CD4-positive, alpha-beta T cell treated with Interleukin-10 for 1 hour (primary cell): Measurements from ENCODE around the gene NELL1.
"Not testable (repeated sequence)": the region's sequence is repeated elsewhere in the genome, so short reads cannot be mapped to it uniquely, and the experiment has no call there.

Experiments
- DNase-seq: peaks from one replicate; pipeline ENCODE4 v3.0.0-alpha.2; 2020

NELL1 gene

GRCh38 chr11:21132146-21132720 lies 462.8 kb downstream of the NELL1 start:
- no peak for DNase-seq

- DNase-seq: no peak
Measured at GRCh38 chr11:21133244-21133643, 463.9 kb downstream of the NELL1 start.

GRCh38 chr11:21133722-21134121 lies 464.3 kb downstream of the NELL1 start:
- no peak for DNase-seq

- no peak for DNase-seq
Measured at GRCh38 chr11:21137803-21138202, 468.4 kb downstream of the NELL1 start.

GRCh38 chr11:21141557-21141956 lies 472.2 kb downstream of the NELL1 start:
- not testable (repeated sequence) for DNase-seq

DNA sequence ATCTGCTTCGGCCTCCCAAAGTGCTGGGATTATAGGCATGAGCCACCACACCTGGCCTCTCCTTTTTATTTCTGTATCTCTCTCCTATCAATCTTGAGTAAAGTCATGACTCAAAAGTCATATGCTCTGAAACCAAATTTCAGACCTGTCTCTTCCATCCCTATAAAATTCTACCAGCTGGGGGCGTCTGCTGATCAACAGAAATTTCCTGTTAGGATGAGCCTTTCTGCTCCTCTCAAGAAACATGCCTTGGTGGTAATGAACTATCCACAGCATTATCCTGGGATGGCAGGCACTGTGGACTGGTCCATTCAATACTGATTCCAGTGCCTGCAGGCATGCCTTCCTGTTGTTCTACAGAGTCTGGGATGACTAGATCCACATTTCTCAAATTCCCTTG lies 472.6 kb downstream of the NELL1 start:
- DNase-seq: no peak

DNA sequence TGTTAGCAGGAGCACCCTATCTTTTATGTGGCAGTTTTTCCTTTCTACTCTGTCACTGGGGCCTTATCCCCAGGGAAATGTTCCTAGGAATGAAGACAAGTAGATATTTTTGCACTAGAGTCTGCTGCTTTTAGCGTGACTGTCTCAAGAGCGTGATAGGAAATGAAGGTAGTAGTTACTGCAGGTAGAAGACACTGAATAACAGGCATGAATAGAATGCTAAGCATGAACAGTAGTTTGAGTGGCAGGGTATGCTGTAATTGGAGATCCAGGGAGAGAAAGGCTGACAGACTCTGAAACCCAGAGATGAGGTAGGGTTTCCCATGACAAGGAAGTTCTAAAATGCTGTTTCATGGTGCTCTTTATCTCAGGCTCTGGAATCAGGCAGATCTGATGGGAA lies 475.1 kb downstream of the NELL1 start:
- DNase-seq: no peak

DNA sequence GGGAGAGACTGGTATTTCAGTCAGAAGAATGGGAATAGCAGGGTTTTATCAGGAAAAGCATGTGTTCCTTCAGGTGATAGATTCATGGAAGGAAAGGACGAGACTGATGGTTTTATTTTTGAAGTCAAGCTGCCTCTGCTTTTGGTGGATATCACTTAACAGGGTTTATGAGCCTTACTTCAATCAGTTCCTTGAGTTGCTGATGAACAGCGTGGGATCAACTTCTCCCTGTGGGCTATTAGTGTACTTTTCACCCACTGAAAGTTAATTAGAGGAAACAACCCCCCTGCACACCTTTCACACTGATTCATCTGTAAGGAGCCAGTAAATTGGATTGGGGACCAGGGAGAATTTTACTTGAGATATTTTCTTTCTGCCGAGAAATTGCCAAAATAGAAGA lies 479.0 kb downstream of the NELL1 start:
- no peak for DNase-seq

- no peak for DNase-seq
Measured at GRCh38 chr11:21160140-21160539, 490.8 kb downstream of the NELL1 start.

- DNase-seq: no peak
Measured at GRCh38 chr11:21169639-21170038, 500.3 kb downstream of the NELL1 start.

DNA sequence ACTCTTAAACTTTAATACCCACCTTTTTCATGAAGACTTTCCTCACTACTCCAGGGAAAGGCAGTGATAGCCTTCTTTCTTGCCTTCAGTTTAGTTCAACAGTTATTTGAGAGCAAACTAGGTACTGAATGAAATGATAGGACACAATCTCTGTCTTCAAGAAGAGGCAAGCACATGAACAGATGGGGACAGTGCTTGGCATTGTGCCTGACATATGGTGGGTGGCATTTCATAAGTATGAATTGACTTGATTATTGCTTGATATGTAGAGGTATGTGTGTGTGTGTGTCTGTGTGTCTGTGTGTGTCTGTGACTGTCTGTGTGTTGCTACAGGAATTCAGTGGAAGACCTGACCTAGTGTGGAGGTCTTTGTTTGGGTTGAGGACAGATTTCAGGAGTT lies 504.1 kb downstream of the NELL1 start:
- DNase-seq: no peak

GRCh38 chr11:21174781-21175180 lies 505.4 kb downstream of the NELL1 start:
- no peak for DNase-seq

- no peak for DNase-seq
Measured at GRCh38 chr11:21177379-21177778, 508.0 kb downstream of the NELL1 start.

DNA sequence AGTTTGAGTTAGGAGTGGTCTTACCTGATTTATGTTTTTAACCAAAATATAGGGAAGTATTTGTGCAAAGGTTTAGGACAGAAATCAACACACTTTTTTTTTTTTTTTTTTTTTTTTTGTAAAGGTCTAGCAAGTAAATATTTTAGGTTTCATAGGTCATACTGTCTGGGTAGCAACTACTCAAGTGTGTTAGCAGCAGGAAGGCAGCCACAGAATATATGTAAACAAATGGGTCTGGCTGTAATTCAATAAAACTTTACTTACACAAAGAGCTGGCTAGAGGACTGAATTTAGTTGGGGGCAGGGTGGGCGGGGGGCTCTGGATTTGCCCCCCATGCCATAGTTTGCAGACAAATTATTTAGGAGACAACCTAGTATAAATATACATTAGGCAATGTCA lies 510.4 kb downstream of the NELL1 start:
- DNase-seq: no peak

DNA sequence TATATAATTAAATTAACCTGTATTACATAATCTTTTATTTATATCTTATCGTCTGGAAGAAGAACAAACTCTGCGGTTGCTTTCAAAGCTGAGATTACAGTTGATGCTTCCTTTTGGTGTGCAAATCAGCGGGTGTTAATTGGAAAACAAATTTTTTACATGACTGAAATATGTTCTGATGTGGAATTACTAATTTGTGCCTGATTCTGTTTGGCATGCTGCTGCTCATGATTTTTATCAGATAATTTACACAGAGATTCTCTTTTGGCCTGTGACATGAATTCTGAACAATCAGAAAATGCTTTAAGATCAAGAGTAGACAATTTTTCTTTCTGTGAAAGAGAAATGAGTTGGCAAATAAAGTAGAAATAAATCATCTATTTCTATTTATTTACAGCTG lies 510.8 kb downstream of the NELL1 start:
- DNase-seq: no peak

DNA sequence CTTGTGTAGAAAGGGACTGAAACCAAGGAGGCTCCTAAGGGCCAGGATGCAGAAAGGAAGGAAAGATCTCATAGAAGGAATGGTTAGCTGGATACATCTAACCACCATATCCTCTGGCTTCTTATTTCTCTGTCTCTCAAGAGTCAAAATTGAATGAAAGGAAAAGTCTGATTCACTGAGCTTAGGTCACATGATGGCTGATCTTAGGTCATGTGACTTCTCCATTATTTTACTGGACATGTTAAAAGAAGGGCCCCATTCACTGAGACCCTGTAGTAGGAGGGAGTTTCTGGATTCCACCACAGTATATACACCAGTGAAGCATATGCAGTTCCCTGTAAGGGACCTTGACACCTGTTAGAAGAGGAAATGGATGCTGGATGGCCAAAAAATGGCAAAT lies 516.6 kb downstream of the NELL1 start:
- no peak for DNase-seq

DNA sequence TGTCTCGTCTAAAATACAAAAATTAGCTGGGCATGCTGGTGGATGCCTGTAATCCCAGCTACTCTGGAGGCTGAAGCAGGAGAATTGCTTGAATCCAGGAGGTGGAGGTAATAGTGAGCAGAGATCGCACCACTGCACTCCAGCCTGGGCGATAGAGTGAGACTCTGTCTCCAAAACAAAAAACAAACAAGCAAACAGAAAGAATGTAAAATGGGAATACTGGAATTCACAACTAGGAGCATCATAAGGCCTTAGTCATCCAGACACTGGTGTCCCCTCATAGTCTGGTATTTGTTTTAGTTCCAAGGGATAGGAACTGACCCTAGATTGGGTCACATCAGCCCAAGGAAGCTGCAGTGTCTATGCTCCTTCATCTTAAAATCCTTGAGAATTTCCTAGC lies 520.8 kb downstream of the NELL1 start:
- no peak for DNase-seq

DNA sequence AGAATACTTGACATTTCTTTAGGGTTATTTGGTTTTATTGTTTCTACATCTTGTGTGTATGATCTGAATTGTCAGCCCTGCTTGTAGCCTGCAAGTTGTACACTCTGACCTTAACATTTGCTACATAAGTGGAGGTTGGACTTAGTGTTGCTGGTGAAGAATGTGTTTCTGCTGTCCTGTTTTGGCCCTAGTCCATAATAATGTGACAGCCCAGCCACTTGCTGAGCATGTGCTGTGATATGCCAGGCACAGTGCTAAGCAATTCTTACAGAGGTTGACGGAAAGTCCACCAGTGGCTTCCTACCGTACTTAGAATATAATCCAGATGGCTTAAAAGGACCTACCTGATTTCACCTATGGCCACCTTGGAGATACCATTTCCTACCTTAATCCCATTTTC lies 526.6 kb downstream of the NELL1 start:
- DNase-seq: no peak

GRCh38 chr11:21198498-21198897 lies 529.1 kb downstream of the NELL1 start:
- no peak for DNase-seq

DNA sequence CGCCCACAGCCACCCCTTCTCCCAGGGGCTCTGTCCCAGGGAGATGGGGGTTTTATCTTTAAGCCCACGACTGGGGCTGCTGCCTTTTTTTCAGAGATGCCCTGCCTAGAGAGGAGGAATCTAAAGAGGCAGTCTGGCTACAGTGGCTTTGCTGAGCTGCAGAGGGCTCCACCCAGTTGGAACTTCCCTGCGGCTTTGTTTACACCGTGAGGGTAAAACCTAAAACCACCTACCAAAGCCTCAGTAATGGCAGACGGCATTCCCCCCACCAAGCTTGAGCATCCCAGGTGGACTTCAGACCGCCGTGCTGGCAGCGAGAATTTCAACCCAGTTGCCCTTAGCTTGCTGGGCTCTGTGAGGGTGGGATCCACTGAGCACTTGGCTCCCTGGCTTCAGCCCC lies 535.8 kb downstream of the NELL1 start:
- no peak for DNase-seq

DNA sequence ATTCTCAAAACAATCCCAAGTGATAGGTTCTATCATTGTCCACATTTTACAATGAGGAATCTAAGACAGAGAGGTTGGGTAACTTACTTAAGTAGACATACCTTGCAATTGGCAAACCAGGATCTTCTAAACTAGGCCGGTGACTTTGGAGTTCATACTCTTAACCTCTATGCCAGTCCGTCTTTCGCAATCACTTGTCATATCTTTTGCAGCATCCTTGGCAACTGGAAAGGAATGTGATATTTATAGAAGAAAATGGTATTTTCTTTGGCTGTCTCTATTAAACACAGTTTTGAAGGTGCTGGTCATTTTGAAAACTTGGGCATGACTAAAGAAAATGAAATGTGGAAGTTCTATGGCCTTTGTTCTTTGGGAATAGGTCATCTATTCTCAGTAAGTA lies 556.5 kb downstream of the NELL1 start:
- no peak for DNase-seq

- no peak for DNase-seq
Measured at GRCh38 chr11:21229224-21229623, 559.8 kb downstream of the NELL1 start.

GRCh38 chr11:21250196-21250595 lies 580.8 kb downstream of the NELL1 start:
- no peak for DNase-seq

GRCh38 chr11:21254055-21254454 lies 584.7 kb downstream of the NELL1 start:
- DNase-seq: no peak

DNA sequence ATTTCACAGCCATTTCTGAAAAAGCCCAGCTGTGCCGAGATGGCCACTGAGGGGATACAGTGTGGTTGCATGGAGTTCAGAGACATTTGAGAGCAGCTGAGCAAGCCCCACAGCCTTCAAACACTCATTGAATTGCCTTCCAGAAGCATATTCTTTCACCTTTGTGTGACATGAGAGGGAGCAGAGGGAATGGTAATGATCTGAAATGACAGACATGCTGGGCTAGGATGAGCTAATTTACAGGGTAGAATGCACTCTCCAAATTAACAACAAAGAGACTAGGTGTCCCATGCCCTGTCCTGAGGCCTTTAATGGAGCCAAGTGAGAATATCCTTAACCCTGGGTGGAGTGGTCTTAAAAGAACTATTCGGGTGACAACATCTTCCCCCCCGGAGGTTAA lies 585.4 kb downstream of the NELL1 start:
- DNase-seq: no peak

DNA sequence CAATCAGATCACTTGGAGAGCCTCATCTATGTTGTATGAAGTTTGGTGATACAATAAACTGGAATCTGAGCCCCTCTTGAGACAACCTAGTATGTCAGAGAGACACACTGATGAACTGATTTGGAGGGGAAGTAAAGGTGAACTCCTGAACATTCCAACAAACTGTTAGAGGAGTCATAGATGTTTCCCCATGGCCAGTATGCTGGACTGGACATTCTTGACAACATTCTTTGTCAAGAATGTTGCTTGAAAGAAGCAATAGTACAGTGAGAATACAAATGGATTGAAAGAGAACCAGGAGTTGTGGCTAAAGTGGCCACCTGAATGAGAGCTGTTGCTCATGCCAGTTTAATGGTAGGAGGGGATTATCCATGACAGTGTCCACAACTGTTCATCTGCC lies 588.1 kb downstream of the NELL1 start:
- DNase-seq: no peak
